Spleen (tissue), 11 donors: ENCODE data around the gene SLC35G3. TPM values are rescaled to one million over a fixed set of nuclear protein-coding genes. Genes with fewer than 3 reads are reported as not detected.

Experiments used
- DNase-seq: peaks from one replicate; pipeline ENCODE4 v3.0.0-alpha.2; 2020
- H3K27ac ChIP-seq, 8 donors: fragments of 200-600 bp; sonication (generic) in 7 of 8; 1 replicate in 4 of 8; 2 replicates in 4 of 8; pipeline versions ENCODE4 v1.5.0 to v1.8.0; 2016 to 2021; ENCODE audit warnings: inconsistent platforms in 4 of 8, mild to moderate bottlenecking in 4 of 8, moderate library complexity in 1 of 8
- H3K27me3 ChIP-seq, 7 donors: fragments of 200-600 bp; sonication (generic) in 6 of 7; replicated peaks in 1 of 7; 1 replicate in 4 of 7; 2 replicates in 3 of 7; pipeline versions ENCODE4 v1.5.0 to v1.8.0; 2016 to 2021; ENCODE audit warnings: inconsistent platforms in 3 of 7, mild to moderate bottlenecking in 1 of 7
- H3K36me3 ChIP-seq, 6 donors: fragments of 200-600 bp; sonication (generic) in 5 of 6; 1 replicate in 4 of 6; 2 replicates in 2 of 6; pipeline versions ENCODE4 v1.5.0 to v1.8.0; 2016 to 2021; ENCODE audit warnings: inconsistent platforms in 2 of 6
- H3K4me1 ChIP-seq, 6 donors: fragments of 200-600 bp; sonication (generic) in 5 of 6; 1 replicate in 3 of 6; 2 replicates in 3 of 6; pipeline versions ENCODE4 v1.5.0 to v1.8.0; 2016 to 2021; ENCODE audit warnings: inconsistent platforms in 3 of 6
- H3K4me3 ChIP-seq, 8 donors: fragments of 200-600 bp; sonication (generic) in 7 of 8; 1 replicate in 4 of 8; 2 replicates in 4 of 8; pipeline versions ENCODE4 v1.5.0 to v1.8.0; 2016 to 2021; ENCODE audit warnings: inconsistent platforms in 4 of 8, mild to moderate bottlenecking in 4 of 8, moderate library complexity in 2 of 8
- H3K9me3 ChIP-seq, 8 donors: fragments of 200-600 bp; sonication (generic) in 7 of 8; 1 replicate in 4 of 8; 2 replicates in 4 of 8; pipeline versions ENCODE4 v1.5.0 to v1.8.0; 2016 to 2021; ENCODE audit warnings: inconsistent platforms in 4 of 8
- CTCF ChIP-seq, 11 experiments: fragments of 200-600 bp in 7 of 11; fragments of 450-650 bp in 4 of 11; sonication (generic) in 4 of 11; IDR thresholded peaks in 8 of 11; conservative IDR thresholded peaks in 3 of 11; 1 replicate in 7 of 11; 2 replicates in 4 of 11; pipeline versions ENCODE4 v1.4.0 to v1.8.0; 2016 to 2021; ENCODE audit warnings: antibody characterized with exemption in 11 of 11, inconsistent platforms in 4 of 11, mild to moderate bottlenecking in 1 of 11
- POLR2A ChIP-seq, 3 donors: fragments of 450-650 bp; IDR thresholded peaks; one replicate each; pipeline ENCODE4 v1.5.1; 2017; ENCODE audit warnings: antibody characterized with exemption in 3 of 3, mild to moderate bottlenecking in 1 of 3
- POLR2AphosphoS5 ChIP-seq, 3 donors: sonication (generic); formaldehyde crosslinking; IDR thresholded peaks; one replicate each; pipeline ENCODE4 v1.5.1; 2017; ENCODE audit warnings: antibody characterized with exemption in 3 of 3
- WGBS, 5 donors: extraction: QIAGEN DNeasy Blood & Tissue Kit in 3 of 5; methylation state at CpG; one replicate each; pipeline versions ENCODE4 v1.1.5 to v1.1.7; 2013 to 2018; 5-methylcytosine and 5-hydroxymethylcytosine counted together
- intact Hi-C: fragments of 100-400 bp; cut with DNase I; formaldehyde crosslinking; loops from one replicate; pipeline ENCODE4 v1.15.0; 2023; ENCODE audit warnings: low total_unique reads
- polyA plus RNA-seq, 3 donors: library from polyadenylated mRNA; stranded (reverse); fragments of 200-250 nt; gene quantifications; one replicate each; pipeline ENCODE4 v1.2.1, GENCODE V29; 2013
- total RNA-seq, 7 donors: library from RNA; depleted of rRNA in 3 of 7; stranded (reverse); fragments of >200 nt in 3 of 7; fragmentation: NEBNext Ultra II Directional in 4 of 7; extraction: Animal tissue kit (Norgen Biotek cat#: 25700) in 4 of 7; gene quantifications; one replicate each; pipeline versions ENCODE4 v1.1.0 to v1.2.1, GENCODE V29; 2016 to 2021
- donor health status: healthy with polysubstance abuse.
- donor health status: DM: no; HTN: no; CAD: no; lungs with moderate emphysema.
- donor health status: DM: no; HTN: no; CAD: no.
- donor health status: Bipolar disorder and iron deficiency.
- donor health status: healthy.
- donor health status: DM: no; HTN: no; CAD: no.
- donor health status: DM: yes; HTN: yes; CAD: no.

Gene SLC35G3
- total and polyA plus RNA-seq, 10 donors: 0.04 TPM; not detected in 9

GRCh38 chr17:35170968-35171771 is 23.0 kb downstream of the SLC35G3 start:
- DNase-seq: no peak
- H3K9me3 ChIP-seq: no peaks in the 10 kb centered on the region
- no peaks in the 10 kb centered on the region for H3K36me3 ChIP-seq
- no peaks in the 10 kb centered on the region for H3K27me3 ChIP-seq
- H3K27ac ChIP-seq: peak overlapping the region in 4 of 8 donors; percentile 4 to 20 (median 10)
- no peak overlapping the region for H3K4me3 ChIP-seq
- intact Hi-C loops: loop anchor here (5.0 to 10.0 kb wide), 2 partner anchors 74 to 366 kb away; partner anchors contain the start of genes SLFN12L and SLFN5
- TF ChIP-seq POLR2A (IDR thresholded peaks at IDR 0.05) (no peak), POLR2AphosphoS5 (IDR thresholded peaks at IDR 0.05) (no peak), CTCF (IDR thresholded peaks at IDR 0.05 in 8 of 11, conservative IDR thresholded peaks at IDR 0.05 in 3 of 11) (peak in 10 of 11 experiments; percentile 35 to 69 (median 50))
- peaks cover 0 to 20% (median 10%) of the 10 kb centered on the region in 6 donors for H3K4me1 ChIP-seq
- 65 to 81% (median 73%) methylated on average over 18 of the region's 18 CpGs for WGBS, 5 donors

GRCh38 chr17:35169835-35170363 is 24.3 kb downstream of the SLC35G3 start:
- Histone ChIP-seq H3K4me1 (peaks cover 0 to 20% (median 10%) of the 10 kb centered on the region in 6 donors), H3K9me3 (no peaks in the 10 kb centered on the region), H3K27me3 (no peaks in the 10 kb centered on the region), H3K4me3 (no peak overlapping the region), H3K36me3 (no peaks in the 10 kb centered on the region), H3K27ac (no peak overlapping the region)
- WGBS, 5 donors: 91 to 96% (median 93%) methylated on average over 17 of the region's 17 CpGs
- peak; percentile 69 for DNase-seq
- intact Hi-C loops: loop anchor here (5.0 to 10.0 kb wide), 3 partner anchors 75 to 575 kb away; partner anchors contain the start of genes SLFN12L and SLFN5
- no peak for TF ChIP-seq POLR2A (IDR thresholded peaks at IDR 0.05)
- no peak for TF ChIP-seq CTCF (IDR thresholded peaks at IDR 0.05 in 8 of 11, conservative IDR thresholded peaks at IDR 0.05 in 3 of 11)
- no peak for TF ChIP-seq POLR2AphosphoS5 (IDR thresholded peaks at IDR 0.05)

- Histone ChIP-seq H3K27me3 (no peaks in the 10 kb centered on the region), H3K27ac (no peak overlapping the region), H3K9me3 (no peaks in the 10 kb centered on the region), H3K4me3 (no peak overlapping the region), H3K36me3 (no peaks in the 10 kb centered on the region), H3K4me1 (peaks cover 0 to 19% (median 8%) of the 10 kb centered on the region in 6 donors)
- WGBS, 5 donors: 83 to 97% (median 90%) methylated on average over 1 of the region's 1 CpG
- TF ChIP-seq POLR2A (IDR thresholded peaks at IDR 0.05): no peak
- no peak for TF ChIP-seq POLR2AphosphoS5 (IDR thresholded peaks at IDR 0.05)
- TF ChIP-seq CTCF (IDR thresholded peaks at IDR 0.05 in 8 of 11, conservative IDR thresholded peaks at IDR 0.05 in 3 of 11): no peak
- no peak for DNase-seq
- intact Hi-C loops: loop anchor here (10.0 kb wide), 1 partner anchor 577 kb away; no protein-coding TSS in a partner anchor
These were observed 26.5 kb downstream of the SLC35G3 start for GRCh38 chr17:35167666-35168065.

GRCh38 chr17:35167046-35167445 is 27.1 kb downstream of the SLC35G3 start:
- Histone ChIP-seq H3K27me3 (no peaks in the 10 kb centered on the region), H3K36me3 (no peaks in the 10 kb centered on the region), H3K4me3 (no peak overlapping the region), H3K27ac (no peak overlapping the region), H3K9me3 (no peaks in the 10 kb centered on the region), H3K4me1 (peaks cover 0 to 19% (median 7%) of the 10 kb centered on the region in 6 donors)
- WGBS, 5 donors: 55 to 91% (median 71%) methylated on average over 3 of the region's 3 CpGs
- no peak for DNase-seq
- intact Hi-C loops: loop anchor here (10.0 kb wide), 1 partner anchor 578 kb away; no protein-coding TSS in a partner anchor
- TF ChIP-seq POLR2AphosphoS5 (IDR thresholded peaks at IDR 0.05) (no peak), CTCF (IDR thresholded peaks at IDR 0.05 in 8 of 11, conservative IDR thresholded peaks at IDR 0.05 in 3 of 11) (no peak), POLR2A (IDR thresholded peaks at IDR 0.05) (no peak)
